ENCODE results near the gene ZBTB7A.
A peak's percentile ranks its signal among the peaks of the same experiment; 100 is the strongest.

ZBTB7A gene

DNA sequence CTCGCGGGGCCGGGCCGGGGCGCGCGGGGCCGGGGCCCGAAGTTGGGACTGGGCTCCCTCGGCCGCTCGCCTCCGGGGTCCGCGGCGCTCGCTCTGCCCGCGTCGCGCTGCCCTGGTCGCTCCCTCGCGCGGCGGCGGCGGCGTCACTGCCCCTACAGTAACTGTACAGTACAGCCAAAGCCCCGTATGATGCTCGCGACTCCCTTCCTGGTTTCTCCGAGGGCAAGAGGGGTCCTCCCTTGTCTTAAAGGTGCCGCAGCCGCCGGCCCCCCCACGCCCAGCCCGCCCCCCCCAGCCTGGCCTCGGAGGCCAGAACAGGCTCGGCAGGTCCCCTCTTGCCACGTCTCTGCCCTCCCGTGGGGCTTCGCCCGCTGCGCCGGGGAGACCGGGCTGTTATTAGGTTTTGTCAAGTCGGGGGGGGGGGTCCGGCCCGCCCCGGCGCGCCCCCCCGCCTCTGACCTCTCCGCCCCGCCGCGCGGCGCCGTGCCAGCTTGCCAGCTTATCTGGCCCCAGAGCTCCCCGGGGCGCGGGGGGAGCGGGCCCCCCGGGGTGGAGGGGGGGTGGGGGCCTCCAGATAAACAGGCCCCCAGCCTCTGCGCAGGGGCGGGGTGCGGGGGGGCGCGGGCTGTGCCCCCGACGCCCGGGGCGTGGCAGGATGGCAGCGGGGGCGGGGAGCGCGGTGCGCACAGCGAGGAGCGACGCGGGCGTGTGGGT lies at the start of gene ZBTB7A:
Gene ZBTB7A (minus strand): TSS at position 218 of the 714 bp plus-strand sequence. CDS start 11,667 bp downstream, outside the sequence.
- DNase-seq, result peak; percentile 29

DNA sequence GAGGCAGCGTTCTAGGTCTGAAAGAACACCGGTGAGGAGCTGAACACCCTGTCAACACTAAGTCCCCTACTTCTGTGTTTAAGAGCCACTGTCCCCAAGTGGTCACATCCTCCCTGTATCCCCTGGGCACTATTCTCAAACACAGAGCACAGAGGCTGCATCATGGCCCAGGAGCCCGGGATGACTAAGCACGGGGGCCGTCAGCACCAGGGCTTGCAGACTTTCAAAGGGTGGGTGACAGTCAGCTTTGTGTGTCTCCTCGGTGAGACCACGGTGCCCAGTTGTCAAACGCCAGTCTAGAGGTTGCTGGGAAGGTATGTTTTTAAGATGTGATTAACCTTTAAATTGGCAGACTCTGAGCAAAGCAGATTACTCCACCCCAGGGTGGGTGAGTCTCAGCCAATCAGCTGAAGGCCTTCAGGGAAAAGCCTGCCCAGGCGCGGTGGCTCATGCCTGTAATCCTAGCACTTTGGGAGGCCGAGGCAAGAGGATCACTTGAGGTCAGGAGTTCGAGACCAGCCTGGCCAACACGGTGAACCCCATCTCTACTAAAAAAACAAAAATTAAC lies 49.2 kb upstream of the ZBTB7A start:
- DNase-seq, result no peak

DNA sequence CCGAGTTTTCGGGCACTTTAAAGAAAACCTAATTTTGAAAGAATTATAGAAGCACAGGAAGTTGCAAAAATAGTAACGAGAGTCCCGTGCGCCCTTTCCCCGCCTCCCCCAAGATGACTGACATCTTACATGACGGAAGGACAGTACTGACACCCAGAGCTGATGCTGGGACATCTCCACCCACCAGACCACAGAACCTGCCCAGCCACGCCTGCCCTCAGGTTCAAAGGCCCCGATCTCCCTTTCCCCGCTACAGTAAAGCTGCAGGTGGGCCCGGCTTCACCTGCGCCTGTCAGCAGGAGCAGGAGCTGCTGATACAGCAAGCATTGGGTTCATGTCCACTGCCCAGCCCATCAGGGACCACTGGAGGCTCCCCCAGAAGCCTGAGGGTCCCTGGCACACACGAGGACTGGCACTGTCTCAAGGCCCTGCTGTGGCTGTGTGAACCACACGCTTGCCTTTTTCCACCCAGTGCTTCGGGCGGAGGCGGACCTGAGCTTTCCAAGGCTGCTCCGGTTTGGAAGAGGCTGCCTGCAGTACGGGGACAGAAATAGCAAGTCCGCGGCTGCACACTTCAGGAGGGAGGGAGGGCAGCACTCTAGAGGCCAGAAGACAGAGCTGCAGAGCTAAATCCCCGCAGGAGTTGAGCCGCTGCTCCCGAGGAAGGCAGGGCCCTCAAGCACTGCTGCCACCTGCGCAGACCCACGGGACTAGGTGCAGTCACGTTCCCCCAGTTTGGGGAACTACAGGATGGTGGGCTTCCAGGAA lies 48.5 kb upstream of the ZBTB7A start:
- no peak for DNase-seq

DNA sequence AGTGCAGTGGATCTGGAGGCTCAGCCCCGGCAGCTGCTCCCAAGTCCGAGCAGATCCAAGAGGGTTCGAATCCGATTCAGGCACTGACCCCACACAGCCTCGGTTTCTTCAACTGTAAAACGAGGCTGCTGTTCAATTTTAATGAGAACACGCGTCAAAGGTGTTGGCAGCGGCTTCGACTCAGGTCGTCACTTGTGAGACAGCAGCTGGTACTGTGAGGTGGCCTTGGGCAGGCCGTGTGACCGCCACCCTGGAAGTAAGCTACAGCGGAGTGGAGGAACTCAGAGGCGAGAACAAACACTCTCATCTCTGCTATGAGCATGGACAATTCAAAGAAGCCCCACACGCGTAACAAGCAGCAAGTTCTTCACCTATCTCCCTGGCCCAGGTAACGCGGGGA lies 47.5 kb upstream of the ZBTB7A start:
- no peak for DNase-seq

DNA sequence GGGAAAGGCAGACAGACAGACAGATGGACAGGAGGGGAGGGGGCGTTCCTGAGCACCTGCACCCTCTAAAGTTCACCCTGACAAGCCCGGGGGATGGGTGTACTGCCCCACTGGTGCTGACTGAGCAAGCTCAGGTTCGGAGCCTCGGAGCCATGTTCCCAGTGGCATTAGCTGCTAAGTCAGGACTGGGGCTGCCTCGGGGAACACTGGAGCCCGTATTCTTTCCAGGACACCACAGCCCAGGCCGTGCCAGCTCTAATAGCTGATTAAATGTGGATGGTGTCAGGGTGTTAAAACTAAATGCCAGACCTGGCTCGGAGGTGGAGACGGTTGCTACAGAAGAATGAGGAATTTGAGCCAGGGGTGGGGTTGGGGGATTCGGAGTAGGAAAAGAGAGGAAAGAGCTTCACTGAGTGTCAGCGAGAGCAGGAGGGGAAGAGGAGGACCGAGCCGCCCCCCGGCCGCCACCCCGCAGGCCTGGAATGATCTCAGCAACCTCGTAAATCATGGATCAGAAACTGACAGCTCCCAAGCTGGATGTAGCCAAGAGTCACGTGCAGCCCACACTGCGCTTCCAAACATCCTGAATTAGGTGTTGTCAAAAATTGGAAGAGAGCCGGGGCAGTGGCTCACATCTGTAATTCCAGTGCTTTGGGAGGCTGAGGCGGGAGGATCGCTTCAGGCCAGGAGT lies 46.8 kb upstream of the ZBTB7A start:
- no peak for DNase-seq

DNA sequence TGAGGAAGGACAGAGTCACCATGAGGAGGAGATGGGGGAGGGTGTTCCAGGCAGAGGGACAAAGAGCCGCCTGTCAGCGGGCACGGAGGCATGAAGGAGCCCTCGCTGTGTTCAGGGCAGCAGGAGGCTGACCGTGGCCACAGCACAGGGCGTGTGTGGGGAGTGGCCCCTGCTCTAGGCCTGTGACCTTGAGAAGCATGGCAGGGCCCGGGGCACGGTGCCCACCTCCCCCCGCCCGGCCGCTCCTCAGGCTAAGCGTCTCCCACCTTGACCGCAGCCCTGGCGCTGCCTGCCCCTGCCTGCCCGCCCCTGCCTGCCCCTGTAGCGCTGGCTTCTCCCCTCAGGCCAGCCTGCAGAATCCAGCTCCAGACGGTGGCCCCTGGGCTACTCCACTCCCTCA lies 45.7 kb upstream of the ZBTB7A start:
- no peak for DNase-seq

DNA sequence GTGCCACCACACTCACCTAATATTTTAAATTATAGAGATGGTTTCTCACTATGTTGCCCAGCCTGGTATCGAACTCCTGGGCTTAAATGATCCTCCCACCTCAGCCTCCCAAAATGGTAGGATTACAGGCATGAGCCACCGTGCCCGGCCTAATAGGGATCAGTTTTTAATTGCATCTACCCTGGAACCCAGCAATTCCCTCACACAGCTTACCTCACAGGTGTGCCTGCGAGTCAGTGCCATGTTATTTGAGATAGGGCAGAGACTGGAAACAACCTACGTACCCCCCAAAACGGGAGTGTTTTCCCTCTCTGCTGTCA lies 42.9 kb upstream of the ZBTB7A start:
- DNase-seq, result no peak

DNA sequence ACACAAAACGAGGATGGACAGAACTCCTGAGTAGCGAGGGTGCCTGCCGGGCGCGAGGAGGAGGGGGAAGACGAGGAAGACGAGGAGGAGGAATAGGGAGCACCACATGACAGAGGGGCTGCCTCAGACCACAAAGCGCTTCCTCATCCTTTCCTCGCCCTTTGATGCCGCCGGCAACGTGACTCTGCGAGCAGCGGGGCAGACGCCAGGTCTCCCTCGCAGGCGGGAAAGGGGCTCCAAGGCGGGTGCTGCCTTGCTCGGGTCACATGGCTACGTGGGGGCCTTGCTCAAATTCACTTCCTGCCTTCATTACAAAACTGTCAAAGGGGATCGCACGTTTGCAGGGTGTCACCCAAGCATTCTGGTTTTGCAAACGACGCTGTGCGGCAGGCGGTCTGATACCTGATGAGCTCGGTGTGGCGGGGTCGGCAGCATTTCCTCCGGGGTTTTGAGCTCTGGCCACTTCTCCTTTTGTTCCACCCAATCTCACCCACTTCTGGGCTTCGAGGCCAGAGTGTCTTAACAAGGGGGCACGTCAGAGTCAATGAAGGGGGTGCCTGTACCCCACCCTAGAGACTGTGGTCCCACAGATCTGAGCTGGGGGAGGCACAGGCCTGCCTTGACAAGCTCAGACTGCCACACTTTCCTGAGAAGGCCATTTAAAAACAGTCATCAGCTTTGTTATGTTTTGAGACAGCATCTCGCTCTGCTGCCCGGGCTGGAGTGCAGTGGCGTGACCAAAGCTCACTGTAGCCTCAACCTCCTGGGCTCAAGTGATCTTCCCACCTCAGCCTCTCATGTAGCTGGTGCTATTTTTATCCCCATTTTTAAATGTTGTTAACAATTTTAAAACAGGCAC lies 42.3 kb upstream of the ZBTB7A start:
- DNase-seq, result no peak

DNA sequence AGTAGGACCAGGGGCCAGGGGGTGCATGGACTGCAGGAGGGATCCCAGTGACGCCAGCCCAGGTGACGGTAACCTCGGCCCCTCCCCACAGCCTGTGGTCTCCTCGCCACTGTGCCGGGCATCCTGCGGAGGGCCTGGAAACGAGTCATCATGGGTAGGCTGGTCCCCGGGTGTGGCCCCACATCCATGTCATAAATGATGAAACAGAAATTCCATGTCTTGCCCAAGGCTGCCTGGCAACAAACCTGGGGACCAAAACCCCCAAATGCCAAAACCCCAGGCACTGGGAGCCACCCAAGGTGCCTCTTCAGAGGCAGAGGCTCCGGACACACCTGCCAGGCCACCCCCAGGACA lies 36.4 kb upstream of the ZBTB7A start:
- DNase-seq, result no peak

DNA sequence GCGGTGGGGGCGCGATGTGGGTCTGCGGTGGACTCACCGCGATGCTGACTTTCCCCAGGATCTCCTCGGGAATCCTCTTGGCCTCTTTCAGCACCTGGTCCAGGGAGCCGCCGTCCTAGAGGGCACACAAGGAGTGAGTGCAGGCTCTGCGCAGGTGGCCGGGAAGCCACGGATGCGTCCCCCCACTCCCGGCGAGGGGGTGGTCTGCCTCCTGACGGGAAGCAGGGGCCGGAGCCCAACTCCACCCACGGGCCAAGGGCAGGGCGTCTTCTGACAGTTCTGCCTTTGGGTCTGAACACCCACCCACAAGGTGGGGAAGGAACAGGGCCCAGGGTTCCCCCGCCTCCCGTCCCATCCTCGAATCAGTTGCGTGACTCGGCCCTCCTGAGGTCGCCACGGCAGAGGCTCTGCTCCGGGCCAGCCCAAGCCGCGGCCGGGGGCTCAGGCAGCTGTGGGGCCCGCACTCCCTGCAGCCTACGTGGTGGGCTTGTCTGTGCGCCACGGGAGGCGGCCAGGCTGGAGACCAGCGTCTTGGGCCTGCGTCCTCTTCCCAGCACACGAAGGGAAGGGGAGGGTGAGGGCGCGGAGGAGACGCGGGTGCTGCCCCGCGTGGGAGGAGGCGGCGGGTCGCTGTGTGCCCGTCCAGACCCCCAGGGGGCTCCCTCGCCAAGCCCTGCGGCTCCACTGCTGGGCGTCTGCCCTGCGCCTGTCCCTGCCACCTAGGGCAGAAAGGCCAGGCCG lies 35.8 kb upstream of the ZBTB7A start:
- DNase-seq, result no peak

DNA sequence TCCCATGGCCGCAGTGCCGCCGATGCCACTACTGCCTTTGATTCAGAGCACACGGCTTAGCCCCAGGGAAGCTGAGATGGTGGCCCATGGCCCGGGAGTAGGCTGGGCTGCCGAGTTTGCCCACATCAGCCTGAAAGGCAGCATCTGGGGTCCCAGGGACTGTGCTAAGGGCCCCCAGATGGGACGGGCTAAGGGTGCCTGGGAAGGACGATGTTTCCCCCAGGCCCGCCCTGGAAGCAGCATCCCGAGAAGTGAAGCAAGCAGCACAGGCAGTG lies 34.7 kb upstream of the ZBTB7A start:
- DNase-seq, result no peak

DNA sequence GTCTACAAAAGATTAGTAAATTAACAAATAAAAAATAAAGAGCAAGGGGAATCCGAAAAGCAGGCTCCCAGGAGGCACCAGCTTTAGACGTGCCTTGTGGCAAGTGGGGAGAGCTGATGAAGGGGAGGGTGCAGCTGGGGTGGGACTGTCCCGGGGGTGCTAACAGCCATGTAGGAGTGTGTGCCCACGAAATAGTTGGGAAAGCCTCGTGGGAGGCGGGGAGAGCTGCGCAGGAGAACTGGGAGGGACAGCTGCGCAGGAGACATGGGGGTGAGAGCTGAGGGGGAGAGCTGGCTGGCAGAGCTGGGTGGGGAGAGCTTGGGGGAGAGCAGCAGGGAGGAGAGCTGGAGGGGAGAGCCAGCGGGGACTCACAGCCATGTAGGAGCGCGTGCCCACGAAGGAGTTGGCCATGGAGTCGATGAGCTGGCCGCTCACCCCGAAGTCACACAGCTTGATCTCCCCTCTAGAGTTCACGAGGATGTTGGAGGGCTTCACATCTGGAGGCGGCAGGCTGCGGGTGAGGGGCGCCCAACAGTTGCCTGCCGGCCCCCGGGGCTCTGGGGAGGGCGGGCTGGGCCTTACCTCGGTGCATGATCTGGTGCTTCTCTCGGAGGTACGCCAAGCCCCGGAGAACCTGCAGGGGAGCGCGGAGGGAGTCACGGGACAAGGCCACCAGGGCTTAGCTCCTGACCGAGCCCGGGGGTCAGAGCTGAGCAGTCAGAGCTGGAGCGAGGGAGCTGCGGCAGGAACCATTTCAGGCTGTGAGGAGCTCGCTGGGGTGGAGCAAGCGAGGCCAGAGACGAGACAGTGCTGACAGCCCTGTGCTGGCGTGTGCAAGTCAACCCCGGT lies 34.2 kb upstream of the ZBTB7A start:
- DNase-seq, result no peak

DNA sequence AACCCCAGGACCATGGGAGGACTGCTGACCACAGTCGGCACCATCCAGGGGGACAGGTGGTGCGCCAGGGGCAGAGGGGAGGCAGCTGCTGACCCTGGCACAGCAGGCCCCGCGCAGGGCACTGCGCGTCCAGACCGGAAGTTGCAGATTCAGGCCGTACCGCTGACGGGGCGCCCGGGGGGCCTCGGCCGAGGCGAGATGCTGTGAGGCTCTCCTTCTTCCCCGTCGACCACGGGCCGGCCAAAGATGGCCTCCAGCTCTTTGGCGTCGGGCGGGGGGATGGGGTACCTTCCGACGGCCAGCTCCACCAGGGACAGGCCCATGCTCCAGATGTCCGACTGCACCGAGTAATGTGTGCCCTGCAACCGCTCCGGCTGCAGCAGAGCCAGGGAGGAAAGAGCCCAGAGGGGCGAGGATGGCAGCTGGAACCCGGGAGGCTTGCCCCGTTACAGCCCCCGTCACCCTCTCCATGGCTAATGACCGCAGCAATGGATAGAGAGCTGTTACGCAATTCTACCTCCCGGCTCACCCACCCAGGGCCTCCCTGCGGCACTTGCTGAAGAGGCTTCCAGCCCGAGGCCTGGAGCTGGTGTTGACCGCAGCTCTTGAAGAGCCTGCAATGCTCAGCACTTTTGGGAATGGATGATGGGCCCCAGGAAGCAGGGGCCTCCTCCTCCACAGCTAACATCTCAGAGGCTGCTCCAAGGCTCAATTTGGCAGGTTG lies 32.5 kb upstream of the ZBTB7A start:
- DNase-seq, result no peak

DNA sequence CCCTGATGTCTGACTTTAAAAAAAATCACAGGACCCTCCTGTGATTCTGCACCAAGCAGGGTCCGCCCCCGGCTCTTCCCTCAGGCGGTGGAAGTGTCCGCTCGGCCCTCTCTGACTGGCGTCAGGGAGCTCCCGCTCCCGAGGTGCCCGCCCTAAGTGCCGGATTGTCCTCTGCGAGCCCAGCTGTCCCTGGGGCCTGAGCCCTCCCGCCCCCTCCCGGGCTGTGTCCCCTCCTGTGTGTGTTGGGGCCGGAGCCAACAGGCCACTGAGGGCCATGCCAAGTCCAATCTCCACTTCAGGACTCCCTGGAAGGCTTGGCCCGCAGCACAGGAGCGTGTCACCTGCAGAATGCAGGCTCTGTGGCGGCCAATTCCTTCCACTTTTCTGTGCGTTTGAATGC lies 31.8 kb upstream of the ZBTB7A start:
- DNase-seq, result no peak

DNA sequence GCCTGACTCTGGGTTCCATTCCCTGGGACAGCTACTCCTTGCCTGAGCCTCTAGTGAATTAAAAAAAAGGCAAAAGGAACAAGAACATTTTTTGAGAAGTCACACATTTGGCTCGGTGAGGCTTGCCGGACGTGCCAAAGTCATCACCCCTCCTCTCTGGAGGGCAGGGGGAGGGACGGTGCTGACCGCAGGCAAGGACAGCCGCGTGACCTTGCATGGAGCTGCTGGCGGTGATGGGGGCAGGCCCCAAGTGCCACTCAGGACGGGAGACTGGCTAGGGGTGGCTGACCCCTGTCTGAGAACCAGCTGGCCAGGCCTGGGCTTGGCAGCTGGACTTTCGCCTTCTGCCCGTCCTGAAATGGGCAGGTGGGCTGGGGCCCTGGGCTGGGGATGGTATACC lies 30.8 kb upstream of the ZBTB7A start:
- DNase-seq, result no peak

DNA sequence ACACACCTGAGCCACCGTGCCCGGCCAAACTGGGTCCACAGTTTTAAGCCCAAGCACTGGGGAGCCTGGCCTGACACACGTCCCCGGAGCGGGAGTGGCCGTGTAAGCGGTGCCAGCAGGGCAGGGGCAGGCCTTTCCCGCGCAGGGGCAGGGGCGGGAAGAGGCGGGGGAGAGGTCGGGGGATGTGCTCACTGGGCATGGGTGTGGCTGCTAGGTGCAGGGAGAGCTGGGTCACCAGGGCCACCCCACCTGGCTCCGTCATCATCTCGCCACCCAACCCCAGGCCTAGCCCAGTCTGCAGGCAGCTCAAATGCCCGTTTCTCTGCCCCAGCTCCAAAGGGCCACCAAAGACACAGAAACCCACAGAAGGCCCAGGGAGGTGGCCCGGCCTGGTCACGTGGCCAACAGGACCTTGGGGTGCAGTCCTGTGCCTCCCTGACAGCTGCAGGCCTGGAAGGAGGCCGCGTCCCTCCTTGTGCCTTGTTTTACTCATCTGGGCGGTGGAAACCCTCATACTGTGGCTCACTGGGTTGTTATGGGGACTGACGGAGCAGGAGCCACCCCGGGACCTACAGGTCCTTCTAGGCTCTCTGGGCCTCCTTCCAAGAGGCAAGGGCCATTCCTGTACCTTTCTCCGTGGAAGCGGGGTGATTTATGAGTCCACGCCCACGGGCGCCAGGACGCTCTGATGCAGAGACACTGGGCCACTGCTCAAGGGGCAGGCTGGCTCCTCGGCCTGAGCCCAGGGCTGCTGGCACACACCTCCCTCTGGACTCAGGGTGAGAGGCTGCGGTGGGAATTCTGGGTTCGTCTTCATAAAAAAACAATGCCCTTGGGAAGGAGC lies 29.6 kb upstream of the ZBTB7A start:
- no peak for DNase-seq

DNA sequence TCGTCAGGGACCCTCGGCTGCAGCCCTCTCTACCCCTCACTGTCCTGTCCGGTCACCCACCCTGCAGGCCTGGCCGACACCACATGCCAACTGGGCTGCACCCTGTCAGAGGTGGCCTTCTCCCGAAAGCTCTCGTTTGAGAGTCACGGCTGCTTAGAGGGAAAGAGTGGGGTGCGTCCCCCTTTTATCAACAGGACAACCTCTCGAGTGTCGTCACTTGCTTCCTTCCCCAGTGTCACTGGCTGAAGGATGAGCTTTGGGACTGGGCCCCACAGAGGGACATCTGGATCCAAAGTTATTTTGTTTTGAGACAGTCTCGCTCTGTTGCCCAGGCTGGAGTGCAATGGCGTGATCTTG lies 28.8 kb upstream of the ZBTB7A start:
- no peak for DNase-seq

DNA sequence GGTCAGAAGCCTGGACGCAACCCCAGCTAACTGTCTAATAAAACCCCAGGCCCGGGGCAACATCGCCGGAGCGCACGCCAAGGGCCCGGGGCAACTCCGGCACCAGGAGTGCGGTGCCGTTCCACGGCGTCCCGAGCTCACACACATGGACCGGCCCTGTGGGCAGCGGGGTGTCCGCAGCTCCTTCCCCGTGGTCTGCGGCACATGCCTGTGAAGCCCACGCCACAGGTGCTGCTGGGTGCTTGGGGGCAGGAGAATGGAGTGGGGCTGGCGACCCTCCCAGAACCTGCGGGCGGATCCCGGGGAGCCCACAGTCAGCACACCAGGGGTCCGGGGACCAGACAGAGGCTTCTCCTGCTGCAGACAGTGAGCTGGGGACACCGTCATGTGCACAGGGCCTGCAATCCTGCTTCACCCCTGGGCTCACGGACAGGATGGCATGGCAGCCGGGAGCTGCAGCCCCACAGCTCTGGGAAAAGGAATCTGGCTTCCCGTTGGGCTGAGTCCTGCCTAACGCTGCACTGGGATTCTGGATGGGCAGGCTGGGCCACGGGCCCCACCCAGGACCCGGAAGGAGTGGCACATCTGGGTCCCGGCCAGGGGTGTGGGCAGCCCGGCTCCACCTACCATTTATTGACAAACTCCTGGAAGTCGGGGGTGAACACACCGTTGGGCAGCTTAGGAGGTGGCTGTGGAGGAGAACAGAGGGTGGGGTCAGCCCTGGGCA lies 28.2 kb upstream of the ZBTB7A start:
- no peak for DNase-seq

DNA sequence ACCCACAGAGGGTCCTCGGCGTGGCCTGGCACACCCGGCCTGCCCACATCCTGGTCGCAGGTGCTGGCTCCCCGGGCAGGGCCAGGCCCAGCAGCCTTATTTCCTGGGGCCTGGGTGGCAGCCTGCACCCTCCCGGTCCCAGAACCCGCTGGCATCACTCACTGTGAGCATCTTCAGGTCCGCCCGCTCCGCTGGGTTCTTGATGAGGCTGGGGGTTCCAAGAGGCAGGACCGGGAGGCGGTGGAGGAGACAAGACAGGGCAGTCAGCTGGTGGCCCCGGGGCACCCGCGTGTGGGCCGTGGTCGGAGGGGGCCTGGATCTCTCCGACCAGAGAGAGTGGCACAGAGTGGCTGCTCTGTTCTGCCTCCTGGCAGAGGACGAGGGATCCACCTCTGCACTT lies 27.6 kb upstream of the ZBTB7A start:
- no peak for DNase-seq

Measured in NCI-H2029 treated with DMSO at 0.1 percent for 48 hours (cell line).